CD4-positive, alpha-beta T cell (primary cell): ENCODE results near the gene NAIF1. TPM values are rescaled to one million over a fixed set of nuclear protein-coding genes. Genes with fewer than 3 reads are reported as not detected.

Experiments
- ATAC-seq: fragments of 200-7000 bp; cut with Tn5 transposase; one replicate; pipeline ENCODE4 v1.10.0; 2022; ENCODE audit warnings: mild to moderate bottlenecking; ENCODE audit not compliant: poor library complexity
- CTCF ChIA-PET: fragments of 350-600 bp; sonication (Branson Sonifier 250); formaldehyde crosslinking; loops from one replicate; lab custom pipeline; 2021; ENCODE audit warnings: antibody characterized with exemption, inconsistent platforms; lab: Charles Lee
- POLR2A ChIA-PET: fragments of 350-600 bp; sonication (Branson Sonifier 250); formaldehyde crosslinking; loops from one replicate; lab custom pipeline; 2021; ENCODE audit warnings: antibody characterized with exemption, inconsistent platforms; lab: Charles Lee
- DNase-seq, 14 experiments: peaks; one replicate each; pipeline ENCODE4 v3.0.0-alpha.2; 2013 to 2020; ENCODE audit warnings: mixed read lengths in 2 of 14
- H3K27ac ChIP-seq, 2 donors: one replicate each; pipeline versions ENCODE4 v1.5.1 to v1.7.0; 2013; ENCODE audit warnings: low read length in 2 of 2, low read depth in 1 of 2, mild to moderate bottlenecking in 1 of 2
- H3K27me3 ChIP-seq, 2 experiments: 1 replicate in 1 of 2; 2 replicates in 1 of 2; pipeline versions ENCODE4 v1.6.1 to v1.7.0; 2013; ENCODE audit warnings: low read length in 2 of 2, control low read depth in 1 of 2, mild to moderate bottlenecking in 1 of 2, moderate library complexity in 1 of 2; ENCODE audit not compliant: insufficient read depth in 2 of 2, control insufficient read depth in 1 of 2
- H3K36me3 ChIP-seq: one replicate; pipeline ENCODE4 v1.6.1; 2013; ENCODE audit warnings: low read length, control low read depth; ENCODE audit not compliant: insufficient read depth
- H3K4me1 ChIP-seq: one replicate; pipeline ENCODE4 v1.6.1; 2013; ENCODE audit warnings: low read length, control low read depth; ENCODE audit not compliant: insufficient read depth
- H3K4me3 ChIP-seq: one replicate; pipeline ENCODE4 v1.5.1; 2013; ENCODE audit warnings: mild to moderate bottlenecking, low read length, moderate library complexity
- H3K9me3 ChIP-seq, 2 experiments: 1 replicate in 1 of 2; 2 replicates in 1 of 2; pipeline versions ENCODE4 v1.6.1 to v1.7.0; 2013; ENCODE audit warnings: low read length in 2 of 2, mild to moderate bottlenecking in 2 of 2, control low read depth in 1 of 2, moderate library complexity in 1 of 2; ENCODE audit not compliant: control insufficient read depth in 1 of 2, insufficient read depth in 1 of 2
- H3K27ac Mint-ChIP-seq: one replicate; pipeline ENCODE4 v1.8.0; 2020; ENCODE audit warnings: mixed read lengths
- H3K27me3 Mint-ChIP-seq: one replicate; pipeline ENCODE4 v1.8.0; 2021; ENCODE audit warnings: mixed read lengths
- H3K36me3 Mint-ChIP-seq: one replicate; pipeline ENCODE4 v1.8.0; 2021; ENCODE audit warnings: low read depth, mixed read lengths
- H3K4me1 Mint-ChIP-seq: one replicate; pipeline ENCODE4 v1.8.0; 2021; ENCODE audit warnings: low read depth, mixed read lengths
- H3K4me3 Mint-ChIP-seq: one replicate; pipeline ENCODE4 v1.8.0; 2020; ENCODE audit warnings: mild to moderate bottlenecking, mixed read lengths
- H3K9me3 Mint-ChIP-seq: one replicate; pipeline ENCODE4 v1.8.0; 2020; ENCODE audit warnings: mixed read lengths
- CTCF ChIP-seq: fragments of 200-600 bp; IDR thresholded peaks from one replicate; pipeline ENCODE4 v1.8.0; 2022; ENCODE audit warnings: antibody characterized with exemption, mild to moderate bottlenecking
- intact Hi-C, 2 experiments: fragments of 100-400 bp; cut with DNase I in 1 of 2; cut with micrococcal nuclease in 1 of 2; formaldehyde crosslinking; loops; one replicate each; pipeline versions ENCODE4 v1.15.1 to v1.9.0; 2023 to 2025; cut with DNase I, micrococcal nuclease
- total RNA-seq, 174 experiments: library from RNA in 2 of 174; stranded (reverse) in 2 of 174; gene quantifications; one replicate each; pipeline ENCODE4 v1.2.3 and lab custom pipeline; 2021 to 2026

Gene NAIF1
- total RNA-seq, 2 experiments from 2014 or later: 11.5 to 16.8 TPM

- Histone ChIP-seq H3K4me1 (peaks cover 20% of the 10 kb centered on the region), H3K36me3 (no peaks in the 10 kb centered on the region), H3K27me3 (no peaks in the 10 kb centered on the region), H3K4me3 (no peak overlapping the region), H3K27ac (no peak overlapping the region), H3K9me3 (no peaks in the 10 kb centered on the region)
- DNase-seq (no peak), ATAC-seq (no peak)
- intact Hi-C loops: loop anchor here (2.0 to 10.0 kb wide), 2 partner anchors 48 to 60 kb away; no protein-coding TSS in a partner anchor
- H3K27me3 Mint-ChIP-seq: no peaks in the 10 kb centered on the region
- ChIA-PET POLR2A (interaction anchor here (1.2 kb wide), 1 partner anchor 10 kb away, joined by 4 read pairs; the partner anchor contains the start of gene NAIF1), CTCF (no interaction called here)
- peaks cover 16% of the 10 kb centered on the region for H3K4me1 Mint-ChIP-seq
- H3K4me3 Mint-ChIP-seq: no peak overlapping the region
- TF ChIP-seq CTCF: no peak
- peaks cover 8% of the 10 kb centered on the region for H3K36me3 Mint-ChIP-seq
- H3K9me3 Mint-ChIP-seq: no peaks in the 10 kb centered on the region
- H3K27ac Mint-ChIP-seq: no peak overlapping the region
Observed at GRCh38 chr9:128056887-128057723, 10.0 kb downstream of the NAIF1 start.

GRCh38 chr9:128056086-128056485, 11.0 kb downstream of the NAIF1 start:
- no peaks in the 10 kb centered on the region for H3K9me3 ChIP-seq
- no peaks in the 10 kb centered on the region for H3K9me3 Mint-ChIP-seq
- peaks cover under 1% of the 10 kb centered on the region for H3K36me3 Mint-ChIP-seq
- H3K4me1 Mint-ChIP-seq: peaks cover 6% of the 10 kb centered on the region
- no peaks in the 10 kb centered on the region for H3K27me3 Mint-ChIP-seq
- H3K4me1 ChIP-seq: peaks cover 10% of the 10 kb centered on the region
- TF ChIP-seq CTCF: no peak
- intact Hi-C loops: loop anchor here (2.0 to 10.0 kb wide), 2 partner anchors 49 to 61 kb away; no protein-coding TSS in a partner anchor
- DNase-seq (no peak), ATAC-seq (no peak)
- no peak overlapping the region for H3K4me3 ChIP-seq
- H3K27ac ChIP-seq: no peak overlapping the region
- ChIA-PET POLR2A (interaction anchor here (0.8 to 1.6 kb wide), 3 partner anchors 10 to 21 kb away, joined by 3 to 4 read pairs (median 4); partner anchors contain the start of gene NAIF1), CTCF (no interaction called here)
- no peak overlapping the region for H3K27ac Mint-ChIP-seq
- H3K36me3 ChIP-seq: no peaks in the 10 kb centered on the region
- H3K27me3 ChIP-seq: no peaks in the 10 kb centered on the region
- no peak overlapping the region for H3K4me3 Mint-ChIP-seq

DNA sequence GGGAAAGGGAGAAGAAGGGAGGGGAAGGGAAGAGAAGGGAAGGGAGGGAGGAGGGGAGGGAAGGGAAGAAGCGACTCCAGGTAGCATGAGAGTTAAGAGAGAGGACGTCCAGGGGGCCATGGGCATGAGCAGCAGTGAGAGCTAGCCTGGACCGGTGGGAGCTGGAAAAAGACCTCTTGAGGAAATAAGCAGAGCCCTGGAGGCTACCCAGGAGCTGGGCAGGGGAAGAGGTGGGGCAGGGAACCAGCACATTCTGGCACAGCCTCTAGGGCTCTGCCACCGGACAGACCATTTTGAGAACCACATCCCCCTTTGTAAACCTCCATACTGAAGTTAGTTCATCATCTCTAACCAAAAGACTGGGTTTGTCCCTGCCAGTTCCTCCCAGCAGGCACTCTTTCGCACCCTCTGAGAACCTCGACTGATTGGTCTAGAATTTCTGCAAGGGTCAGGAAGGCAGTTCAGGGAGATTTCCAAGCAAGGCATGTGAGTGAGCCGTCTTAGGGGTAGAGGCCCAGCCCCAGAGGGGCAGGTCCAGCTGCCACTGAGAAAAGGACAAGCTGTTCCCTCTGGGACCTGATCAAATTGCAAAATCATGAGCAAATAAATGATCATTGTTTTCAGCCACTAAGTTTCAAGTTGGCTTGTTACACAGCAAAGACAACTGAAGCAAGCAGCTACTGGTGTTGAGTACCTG, 11.6 kb downstream of the NAIF1 start:
- Mint-ChIP-seq H3K4me3 (no peak overlapping the region), H3K27ac (no peak overlapping the region), H3K4me1 (no peaks in the 10 kb centered on the region), H3K36me3 (no peaks in the 10 kb centered on the region), H3K9me3 (no peaks in the 10 kb centered on the region), H3K27me3 (no peaks in the 10 kb centered on the region)
- Histone ChIP-seq H3K27me3 (no peaks in the 10 kb centered on the region), H3K4me1 (peaks cover 5% of the 10 kb centered on the region), H3K9me3 (no peaks in the 10 kb centered on the region), H3K36me3 (no peaks in the 10 kb centered on the region), H3K27ac (no peak overlapping the region), H3K4me3 (no peak overlapping the region)
- TF ChIP-seq CTCF: no peak
- CTCF ChIA-PET: no interaction called here
- ATAC-seq (no peak), DNase-seq (no peak)
- POLR2A ChIA-PET: interaction anchor here (1.3 to 1.6 kb wide), 2 partner anchors 10 to 12 kb away, joined by 3 to 4 read pairs; partner anchors contain the start of gene NAIF1
- intact Hi-C loops: loop anchor here (2.0 to 10.0 kb wide), 2 partner anchors 49 to 61 kb away; no protein-coding TSS in a partner anchor
